Lower lobe of right lung (tissue), 2 donors: ENCODE measurements around the gene KIF16B. TPM values are rescaled to one million over a fixed set of nuclear protein-coding genes. Genes with fewer than 3 reads are reported as not detected.

Experiments
- ATAC-seq, 2 donors: fragments of 200-7000 bp; cut with Tn5 transposase; one replicate each; pipeline ENCODE4 v1.9.1; 2020 to 2022; ENCODE audit warnings: mild to moderate bottlenecking in 2 of 2, moderate library complexity in 2 of 2
- DNase-seq: peaks from one replicate; pipeline ENCODE4 v3.0.0-alpha.2; 2020
- H3K27ac ChIP-seq: fragments of 200-600 bp; one replicate; pipeline ENCODE4 v1.8.0; 2022
- H3K27me3 ChIP-seq: fragments of 200-600 bp; one replicate; pipeline ENCODE4 v1.8.0; 2022; ENCODE audit warnings: low read depth
- H3K36me3 ChIP-seq: fragments of 200-600 bp; one replicate; pipeline ENCODE4 v1.8.0; 2022; ENCODE audit warnings: mild to moderate bottlenecking
- H3K4me1 ChIP-seq: fragments of 200-600 bp; one replicate; pipeline ENCODE4 v1.8.0; 2022
- H3K4me3 ChIP-seq: fragments of 200-600 bp; one replicate; pipeline ENCODE4 v1.8.0; 2022; ENCODE audit warnings: mild to moderate bottlenecking
- H3K9me3 ChIP-seq: fragments of 200-600 bp; one replicate; pipeline ENCODE4 v1.8.0; 2022
- CTCF ChIP-seq: fragments of 200-600 bp; IDR thresholded peaks from one replicate; pipeline ENCODE4 v1.8.0; 2022; ENCODE audit warnings: antibody characterized with exemption, mild to moderate bottlenecking
- intact Hi-C: fragments of 100-400 bp; cut with DNase I; formaldehyde crosslinking; loops from one replicate; pipeline ENCODE4 v1.11.0; 2022
- total RNA-seq: library from RNA; stranded (reverse); fragmentation: NEBNext Ultra II Directional; extraction: Animal tissue kit (Norgen Biotek cat#: 25700); gene quantifications from one replicate; pipeline ENCODE4 v1.2.1, GENCODE V29; 2021
- donor health status: DM: no; HTN: yes; CAD: no; lungs with severe emphysema.

Gene KIF16B
- total RNA-seq, 1 donor from 2014 or later: 25.1 TPM

GRCh38 chr20:16576219-16576618, 3.0 kb upstream of the KIF16B start:
- TF ChIP-seq CTCF: no peak
- Histone ChIP-seq H3K4me3 (no peak overlapping the region), H3K27me3 (no peaks in the 10 kb centered on the region), H3K4me1 (peaks cover 28% of the 10 kb centered on the region), H3K27ac (no peak overlapping the region), H3K9me3 (no peaks in the 10 kb centered on the region), H3K36me3 (no peaks in the 10 kb centered on the region)
- no peak for ATAC-seq
- peak; percentile 27 for DNase-seq
- intact Hi-C loops: no loop called here

DNA sequence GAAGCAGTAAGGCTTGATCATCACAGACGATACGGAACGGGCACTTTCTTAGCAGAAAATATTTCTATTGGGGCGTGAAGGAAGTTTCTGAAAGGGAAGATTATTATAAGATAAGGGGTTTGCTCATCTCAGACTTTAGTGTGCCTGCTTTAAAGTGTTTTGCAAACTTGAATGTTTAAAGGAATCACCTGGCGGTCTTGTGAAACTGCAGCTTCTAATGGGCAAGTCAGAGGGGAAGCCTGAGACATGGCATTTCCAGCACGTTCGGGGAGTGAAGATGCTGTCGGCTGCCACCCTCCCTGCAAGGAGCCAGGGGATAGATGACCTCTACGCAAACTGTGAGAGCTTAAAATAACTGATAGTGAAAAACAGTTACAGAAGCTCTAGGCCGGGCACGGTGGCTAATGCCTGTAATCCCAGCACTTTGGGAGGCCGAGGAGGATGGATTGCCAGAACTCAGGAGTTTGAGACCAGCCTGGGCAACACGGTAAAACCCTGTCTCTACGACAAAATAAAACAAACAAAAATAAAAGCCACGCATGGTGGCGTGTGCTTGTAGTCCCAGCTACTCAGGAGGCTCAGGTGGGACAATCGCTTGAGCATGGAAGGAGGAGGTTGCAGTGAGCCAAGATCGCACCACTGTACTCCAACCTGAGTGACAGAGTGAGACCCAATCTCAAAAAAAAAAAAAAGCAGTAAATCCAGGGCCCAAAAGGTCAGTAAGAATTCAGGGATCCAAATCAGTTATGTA, 2.3 kb upstream of the KIF16B start:
- DNase-seq: peak; percentile 20
- TF ChIP-seq CTCF: no peak
- Histone ChIP-seq H3K27ac (peak overlapping the region; percentile 63), H3K9me3 (no peaks in the 10 kb centered on the region), H3K36me3 (no peaks in the 10 kb centered on the region), H3K4me3 (peak overlapping the region; percentile 90), H3K4me1 (peaks cover 28% of the 10 kb centered on the region), H3K27me3 (no peaks in the 10 kb centered on the region)
- intact Hi-C loops: no loop called here
- no peak for ATAC-seq

DNA sequence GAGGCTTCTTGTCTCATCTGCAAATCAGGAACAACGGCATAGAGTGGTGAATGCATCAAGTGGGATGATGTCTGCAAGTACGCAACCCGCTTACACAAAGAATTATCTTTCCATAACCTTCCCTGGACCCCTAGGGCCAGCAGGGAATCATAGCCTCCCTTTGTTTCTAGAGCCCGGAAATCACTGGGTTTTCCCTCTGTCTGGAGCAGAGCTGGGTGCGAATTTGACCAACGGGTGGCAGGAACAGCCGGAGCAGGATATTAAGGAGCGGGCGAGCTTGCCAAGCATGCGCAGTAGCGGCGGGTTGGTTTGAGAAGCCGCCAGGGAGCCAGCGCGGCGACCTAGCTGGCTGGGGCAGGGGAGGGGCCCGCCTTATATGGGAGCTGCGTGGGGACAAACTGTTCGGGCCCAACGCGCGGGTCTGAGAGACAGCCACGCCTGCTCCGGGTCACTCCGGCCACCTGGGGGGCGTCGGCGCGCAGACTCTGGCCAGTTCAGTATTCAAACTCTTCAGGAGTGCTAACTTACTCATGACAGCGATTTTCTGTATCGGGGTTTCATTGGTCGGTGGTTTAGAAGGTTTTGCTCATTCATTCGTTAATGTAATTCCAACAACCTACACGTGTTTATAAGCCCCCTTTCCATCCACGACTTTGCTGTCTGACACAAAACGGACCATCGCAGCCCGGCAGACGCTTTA, 1.6 kb upstream of the KIF16B start:
- no peak for TF ChIP-seq CTCF
- peaks cover 30% of the 10 kb centered on the region for H3K4me1 ChIP-seq
- intact Hi-C loops: no loop called here
- H3K27ac ChIP-seq: peak overlapping the region; percentile 63
- ATAC-seq (peak; percentile 86 to 90), DNase-seq (peak; percentile 94)
- peak overlapping the region; percentile 90 for H3K4me3 ChIP-seq
- H3K27me3 ChIP-seq: no peaks in the 10 kb centered on the region
- H3K36me3 ChIP-seq: no peaks in the 10 kb centered on the region
- H3K9me3 ChIP-seq: no peaks in the 10 kb centered on the region

- DNase-seq: no peak
- no peak for TF ChIP-seq CTCF
- Histone ChIP-seq H3K27me3 (no peaks in the 10 kb centered on the region), H3K4me3 (peak overlapping the region; percentile 7), H3K4me1 (peaks cover 42% of the 10 kb centered on the region), H3K9me3 (no peaks in the 10 kb centered on the region), H3K27ac (no peak overlapping the region), H3K36me3 (no peaks in the 10 kb centered on the region)
- intact Hi-C loops: no loop called here
- no peak for ATAC-seq
Measured at GRCh38 chr20:16571333-16571732, 1.9 kb downstream of the KIF16B start.

- peak overlapping the region; percentile 39 for H3K27ac ChIP-seq
- DNase-seq (no peak), ATAC-seq (no peak)
- no peaks in the 10 kb centered on the region for H3K27me3 ChIP-seq
- intact Hi-C loops: no loop called here
- no peaks in the 10 kb centered on the region for H3K36me3 ChIP-seq
- TF ChIP-seq CTCF: no peak
- no peak overlapping the region for H3K4me3 ChIP-seq
- H3K9me3 ChIP-seq: no peaks in the 10 kb centered on the region
- peaks cover 40% of the 10 kb centered on the region for H3K4me1 ChIP-seq
Measured at GRCh38 chr20:16569246-16570153, 3.7 kb downstream of the KIF16B start.
